ENCODE measurements around the gene RPS6KC1.
"Not testable (repeated sequence)": the region's sequence is repeated elsewhere in the genome, so short reads cannot be mapped to it uniquely, and the experiment has no call there.

The RPS6KC1 gene

GRCh38 chr1:213051127-213051880 is at the start of gene RPS6KC1:
Gene RPS6KC1, plus strand, starts transcription at chr1:213051241. Its CDS starts 164 bp downstream, at chr1:213051405.
- DNase-seq, result peak; percentile 85

DNA sequence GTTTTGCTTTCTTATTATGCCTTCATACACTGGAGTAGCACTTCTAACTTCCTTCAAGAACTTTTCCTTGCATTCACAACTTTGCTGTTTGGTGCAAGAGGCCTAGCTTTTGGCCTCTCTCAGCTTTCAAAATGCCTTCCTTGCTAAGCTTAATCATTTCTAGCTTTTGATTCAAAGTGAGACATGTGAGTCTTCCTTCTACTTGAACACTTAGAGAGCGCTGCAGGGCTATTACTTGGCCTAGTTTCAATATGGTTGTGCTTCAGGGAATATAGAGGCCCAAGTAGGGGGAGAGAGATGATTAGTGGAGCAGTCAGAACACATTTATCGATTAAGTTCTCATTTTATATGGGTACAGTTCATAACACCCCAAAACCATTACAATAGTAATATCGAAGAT is 47.8 kb upstream of the RPS6KC1 start:
- no peak for DNase-seq

GRCh38 chr1:213008564-213008963 is 42.5 kb upstream of the RPS6KC1 start:
- DNase-seq, result no peak

GRCh38 chr1:213014642-213015041 is 36.4 kb upstream of the RPS6KC1 start:
- no peak for DNase-seq

DNA sequence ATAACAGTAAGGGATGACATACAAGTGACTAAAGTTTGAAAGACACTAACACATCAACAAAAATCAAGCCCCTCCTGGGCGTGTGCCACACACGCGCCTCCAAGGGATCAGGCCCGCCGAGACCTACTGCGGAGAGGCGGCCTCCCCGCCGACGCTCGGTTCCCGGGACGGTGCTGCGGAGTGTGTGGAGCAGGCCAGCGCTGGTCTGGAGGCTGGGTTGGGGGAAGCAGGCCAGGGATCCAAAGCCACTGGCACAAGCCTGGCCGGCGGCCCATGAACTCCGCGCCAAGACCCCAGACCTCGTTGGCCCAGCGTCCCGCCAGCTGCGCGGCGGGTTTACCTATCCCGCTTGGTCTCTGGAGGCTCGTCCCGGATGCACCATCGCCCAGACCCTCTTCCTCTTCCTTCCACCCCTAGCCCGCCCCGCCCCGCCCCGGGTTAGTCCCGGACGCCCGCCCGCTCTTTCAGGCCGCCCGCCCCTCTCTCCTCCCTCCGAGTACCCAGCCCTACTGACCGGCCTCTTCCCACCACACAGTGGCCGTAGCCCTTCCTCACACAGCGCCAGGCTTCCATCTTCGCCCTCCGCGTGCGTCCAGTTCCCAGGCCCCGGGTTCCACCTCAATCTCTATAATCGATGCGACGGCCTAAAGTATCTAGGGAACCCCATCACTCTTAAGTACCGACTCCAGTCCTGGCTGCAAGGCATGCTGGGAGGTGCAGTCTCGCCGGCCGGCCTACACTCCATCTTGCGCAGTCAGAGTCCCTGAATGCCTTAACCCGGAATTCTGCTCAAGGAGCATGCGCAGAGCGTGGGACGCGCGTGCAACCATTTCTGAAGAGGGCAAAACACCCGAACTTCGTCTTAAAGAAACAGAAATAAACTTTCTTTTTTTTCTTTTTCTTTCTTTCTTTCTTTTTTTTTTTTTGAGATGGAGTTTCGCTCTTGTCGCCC is 35.7 kb upstream of the RPS6KC1 start, which contains the start of gene ANGEL2:
Gene ANGEL2 (minus strand): TSS at position 769 of the 952 bp plus-strand sequence. CDS start 196 bp downstream, at position 573.
- peak; percentile 95 for DNase-seq

DNA sequence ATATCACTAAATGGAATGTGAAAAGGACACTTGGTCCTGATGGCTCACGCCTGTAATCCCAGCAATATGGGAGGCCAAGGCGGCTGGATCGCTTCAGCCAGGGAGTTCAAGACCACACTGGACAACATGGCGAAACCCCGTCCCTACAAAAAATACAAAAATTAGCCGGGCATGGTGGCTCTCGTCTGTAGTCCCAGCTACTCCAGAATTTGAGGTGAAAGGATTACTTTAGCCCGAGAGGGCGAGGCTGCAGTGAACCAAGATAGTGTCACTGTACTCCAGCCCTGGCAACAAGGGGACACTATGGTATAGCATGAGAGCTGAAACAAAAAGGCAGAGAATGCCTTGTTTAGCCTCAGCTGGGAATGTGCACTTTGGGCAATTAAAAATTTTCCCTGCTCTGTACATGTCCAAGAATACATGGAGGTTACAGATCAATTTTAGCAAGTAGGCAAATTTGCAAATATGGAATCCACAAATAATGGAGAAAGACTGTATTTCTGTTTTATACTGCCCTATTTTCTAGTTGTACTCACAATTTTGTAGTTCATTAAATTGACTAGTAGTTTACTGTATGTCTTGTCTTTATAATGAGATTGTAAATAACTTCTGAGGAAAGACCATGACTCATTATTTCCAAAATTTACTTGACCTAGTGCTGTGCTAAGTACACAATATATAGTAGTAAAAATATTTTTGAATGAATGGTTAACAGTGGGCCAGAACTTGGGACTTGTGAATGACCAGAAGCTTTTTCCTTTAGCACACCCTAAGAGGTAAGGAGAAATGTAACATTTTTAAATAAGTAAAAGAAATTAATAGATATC is 33.4 kb upstream of the RPS6KC1 start:
- DNase-seq, result no peak

- no peak for DNase-seq
Measured at GRCh38 chr1:213019450-213019849, 31.6 kb upstream of the RPS6KC1 start.

- no peak for DNase-seq
Measured at GRCh38 chr1:213020016-213020415, 31.0 kb upstream of the RPS6KC1 start.

- DNase-seq, result not testable (repeated sequence)
Measured at GRCh38 chr1:213027024-213027423, 24.0 kb upstream of the RPS6KC1 start.

DNA sequence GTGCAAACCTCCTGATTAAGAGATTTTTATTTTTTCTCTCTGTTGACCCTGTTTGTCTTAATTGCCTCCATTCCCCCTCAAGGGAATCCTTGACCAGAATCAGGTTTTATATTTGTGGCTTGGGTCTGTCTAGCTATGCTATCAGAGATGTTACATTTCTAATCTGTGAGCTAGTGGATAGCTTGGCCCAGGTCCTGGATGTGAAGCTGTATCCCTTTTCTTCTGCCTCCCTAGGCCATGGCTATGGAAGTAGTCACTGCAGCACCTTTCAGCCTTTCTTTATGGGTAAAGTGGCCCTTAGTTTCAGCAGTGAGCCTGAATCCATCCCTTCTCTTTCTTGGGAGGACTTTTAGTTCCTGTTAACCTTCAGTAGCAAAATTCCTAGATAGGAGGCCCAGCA is 18.4 kb upstream of the RPS6KC1 start:
- DNase-seq, result no peak

GRCh38 chr1:213034713-213035112 is 16.3 kb upstream of the RPS6KC1 start:
- no peak for DNase-seq

DNA sequence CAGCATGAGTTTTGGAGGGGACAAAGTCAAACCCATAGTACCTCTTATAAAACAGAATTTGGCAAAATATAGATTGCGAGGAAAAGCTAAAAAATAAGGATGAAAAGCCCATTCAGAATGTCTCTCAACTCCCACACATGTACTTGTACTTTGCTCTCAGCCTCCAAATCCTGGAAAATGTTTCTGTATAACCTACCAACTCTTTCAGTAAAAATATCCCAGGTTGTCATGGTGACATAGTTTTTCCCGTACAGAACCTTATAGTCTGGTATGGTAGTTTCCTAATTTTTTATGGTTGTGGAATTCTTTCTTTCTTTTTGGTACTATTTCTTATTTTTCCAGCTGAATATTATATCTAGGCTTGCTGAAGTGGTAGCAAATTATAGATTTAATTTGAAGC is 15.5 kb upstream of the RPS6KC1 start:
- DNase-seq, result no peak

DNA sequence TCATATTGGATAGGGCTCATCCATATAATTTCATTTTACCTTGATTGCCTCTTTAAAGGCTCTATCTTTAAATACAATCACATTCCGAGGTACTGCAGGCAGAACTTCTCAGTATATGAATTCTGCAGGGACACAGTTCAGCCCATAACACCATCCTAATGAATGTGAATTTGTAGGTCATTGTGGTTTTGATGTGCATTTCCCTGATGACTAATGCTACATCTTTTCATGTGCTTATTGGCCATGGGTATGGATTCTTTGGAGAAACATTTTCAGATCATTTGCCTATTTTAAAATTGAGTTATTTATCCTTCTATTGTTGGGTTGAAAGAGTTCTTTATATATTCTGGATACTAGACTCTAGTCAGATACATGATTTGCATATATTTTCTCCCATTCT is 9.6 kb upstream of the RPS6KC1 start:
- DNase-seq, result no peak

- not testable (repeated sequence) for DNase-seq
Measured at GRCh38 chr1:213045321-213046226, 5.5 kb upstream of the RPS6KC1 start.

GRCh38 chr1:213049232-213049631 is 1.8 kb upstream of the RPS6KC1 start:
- DNase-seq, result no peak

DNA sequence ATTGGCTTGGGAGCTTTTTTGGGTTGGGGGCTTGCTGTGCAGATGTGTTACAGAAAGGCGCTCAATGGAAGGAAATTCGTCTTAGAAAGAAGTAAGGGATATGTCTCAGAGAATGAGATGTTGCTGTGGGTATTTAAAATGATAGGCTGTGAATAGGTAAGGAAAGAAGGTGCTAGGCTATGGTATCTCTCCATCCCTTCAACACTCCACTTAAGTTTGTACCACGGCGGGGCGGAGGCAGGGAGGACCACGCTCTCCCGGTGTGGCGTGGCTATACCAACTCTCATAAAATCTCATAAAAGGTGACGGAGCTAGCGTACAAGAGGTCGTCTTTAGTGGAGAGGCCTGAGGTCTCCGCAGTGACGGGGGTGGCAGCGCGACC is 305 bp upstream of the RPS6KC1 start:
- DNase-seq, result no peak

DNA sequence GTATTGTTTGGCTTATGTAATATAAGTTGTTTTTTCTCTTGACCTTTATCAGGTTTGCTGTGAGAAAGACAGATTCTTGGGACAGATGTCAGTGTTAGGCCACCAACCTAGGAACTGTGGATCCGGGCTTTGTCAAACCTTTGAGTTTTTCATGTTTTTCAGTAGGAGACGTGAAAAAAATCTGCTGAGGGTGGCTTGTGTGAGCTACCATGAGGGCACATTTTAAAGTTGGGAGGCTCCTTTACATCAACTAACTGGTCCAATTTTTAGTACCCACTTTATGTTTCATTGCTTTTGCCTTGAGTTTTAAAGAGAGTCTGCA is 801 bp downstream of the RPS6KC1 start:
- DNase-seq, result no peak

- no peak for DNase-seq
Measured at GRCh38 chr1:213053455-213053854, 2.4 kb downstream of the RPS6KC1 start.

DNA sequence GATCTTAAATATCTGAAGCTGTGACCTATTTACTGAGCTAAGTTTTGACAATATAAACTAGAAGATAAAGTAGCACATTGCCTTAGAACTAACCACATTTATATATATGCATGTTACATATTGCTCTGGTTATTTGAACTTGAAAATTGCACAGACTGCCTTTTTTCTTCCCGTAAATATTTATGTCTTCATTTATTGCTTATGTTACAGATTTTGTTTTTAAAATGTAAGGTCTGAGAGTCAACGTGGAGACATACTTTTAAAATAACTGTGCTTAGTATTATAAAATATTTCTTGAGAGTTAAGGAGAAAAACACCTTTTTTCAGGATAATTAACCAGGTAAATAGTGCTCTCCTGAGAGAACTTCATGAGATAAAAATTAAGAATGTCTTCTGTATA is 3.1 kb downstream of the RPS6KC1 start:
- no peak for DNase-seq

DNA sequence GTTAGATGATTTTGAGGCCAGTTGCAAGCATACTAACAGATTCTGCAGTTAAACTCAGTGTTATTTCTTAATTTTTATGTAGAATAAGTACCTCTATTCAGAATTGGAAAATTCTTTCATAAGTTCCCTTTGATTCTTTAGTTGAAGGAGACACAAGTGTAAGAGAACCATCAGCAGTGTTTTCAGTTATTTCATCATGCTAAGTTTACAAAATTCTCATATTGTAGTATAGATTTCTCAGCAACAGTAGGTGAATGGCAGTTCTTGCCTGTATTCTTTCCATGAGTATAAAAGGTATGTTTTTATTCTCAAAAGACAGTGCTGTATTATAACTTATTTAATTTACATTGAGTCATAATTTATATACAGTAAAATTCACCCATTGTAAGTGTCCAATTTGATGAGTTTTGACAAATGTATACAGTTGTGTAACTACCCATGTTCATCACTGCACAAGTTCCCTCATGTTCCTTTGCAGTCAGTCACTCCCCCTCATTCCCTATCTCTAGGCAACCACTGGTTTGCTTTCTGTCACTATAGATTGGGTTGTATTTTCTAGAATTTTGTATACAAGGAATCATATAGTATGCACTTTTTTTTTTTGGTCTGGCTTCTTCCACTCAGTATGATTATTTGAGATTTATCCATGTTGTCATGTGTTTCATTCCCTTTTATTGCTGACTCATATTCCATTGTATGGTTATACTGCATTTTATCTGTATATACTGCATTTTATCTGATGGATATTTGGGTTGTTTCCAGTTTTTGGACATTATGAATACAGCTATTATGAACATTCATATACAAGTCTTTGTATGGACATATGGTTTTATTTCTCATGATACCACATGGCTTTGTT is 3.9 kb downstream of the RPS6KC1 start:
- no peak for DNase-seq

DNA sequence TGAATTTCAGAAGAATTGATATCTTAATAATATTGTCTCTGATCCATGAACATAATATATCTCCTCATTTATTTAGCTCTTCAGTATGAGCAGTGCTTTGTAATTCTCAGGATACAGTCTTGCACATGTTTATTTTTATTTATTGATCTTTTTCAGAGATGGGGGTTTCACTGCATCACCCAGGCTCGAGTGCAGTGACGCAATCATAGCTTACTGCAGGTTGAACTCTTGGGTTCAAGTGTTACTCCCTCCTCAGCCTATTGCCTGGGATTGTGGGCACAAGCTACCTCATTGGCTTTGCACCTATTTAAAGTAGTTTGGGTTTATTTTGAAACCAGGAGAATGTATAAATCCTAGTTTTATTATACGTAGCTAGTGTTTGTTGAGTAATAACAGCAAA is 4.7 kb downstream of the RPS6KC1 start:
- DNase-seq, result no peak
